ENCODE data around the gene ZBTB17.
"Not testable (repeated sequence)": the region's sequence is repeated elsewhere in the genome, so short reads cannot be mapped to it uniquely, and the experiment has no call there.

Gene ZBTB17

DNA sequence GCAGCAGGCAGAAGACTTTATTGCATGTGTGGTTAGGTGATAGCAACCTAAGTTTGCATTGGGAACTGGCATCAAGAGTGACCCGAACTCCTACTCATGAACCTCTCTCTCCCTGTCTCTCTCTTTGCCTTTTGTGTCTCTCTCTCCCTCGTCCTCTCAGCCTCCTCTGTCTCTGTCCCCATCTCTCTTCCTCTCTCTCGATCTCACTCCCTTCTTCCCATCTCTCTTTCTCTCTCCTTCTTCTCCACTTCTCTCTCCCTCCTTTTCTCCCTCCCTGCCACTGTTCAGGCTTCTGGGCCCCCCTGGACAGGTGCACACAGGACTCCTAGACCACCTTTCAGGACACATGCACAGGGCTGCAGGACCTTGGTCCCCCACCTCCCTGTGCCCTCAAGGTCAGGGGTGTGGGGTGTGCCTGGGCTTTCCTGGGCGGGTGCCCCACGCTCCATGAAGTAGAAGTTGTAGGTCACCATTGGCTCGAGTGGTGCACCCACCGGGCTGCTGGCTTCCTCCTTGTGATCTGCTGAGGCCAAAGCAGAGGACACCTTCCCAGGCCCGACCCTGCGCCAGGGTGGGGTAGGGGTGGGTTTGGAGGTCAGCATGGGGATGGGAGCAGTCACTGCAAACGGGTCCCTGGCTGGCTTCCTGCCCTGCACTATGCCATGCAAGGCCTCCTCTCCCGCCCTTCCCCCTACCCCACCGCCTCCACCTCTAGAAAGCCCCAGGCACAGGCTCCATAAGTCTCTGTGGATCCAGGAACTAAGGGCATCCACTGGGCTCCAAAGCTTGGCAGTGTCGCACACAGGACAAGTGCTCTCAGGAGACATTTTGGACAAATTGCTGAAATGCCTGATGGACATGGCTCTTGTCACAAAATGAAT lies 13.2 kb upstream of the ZBTB17 start:
- no peak for DNase-seq (ENCODE audit: low spot score)

DNA sequence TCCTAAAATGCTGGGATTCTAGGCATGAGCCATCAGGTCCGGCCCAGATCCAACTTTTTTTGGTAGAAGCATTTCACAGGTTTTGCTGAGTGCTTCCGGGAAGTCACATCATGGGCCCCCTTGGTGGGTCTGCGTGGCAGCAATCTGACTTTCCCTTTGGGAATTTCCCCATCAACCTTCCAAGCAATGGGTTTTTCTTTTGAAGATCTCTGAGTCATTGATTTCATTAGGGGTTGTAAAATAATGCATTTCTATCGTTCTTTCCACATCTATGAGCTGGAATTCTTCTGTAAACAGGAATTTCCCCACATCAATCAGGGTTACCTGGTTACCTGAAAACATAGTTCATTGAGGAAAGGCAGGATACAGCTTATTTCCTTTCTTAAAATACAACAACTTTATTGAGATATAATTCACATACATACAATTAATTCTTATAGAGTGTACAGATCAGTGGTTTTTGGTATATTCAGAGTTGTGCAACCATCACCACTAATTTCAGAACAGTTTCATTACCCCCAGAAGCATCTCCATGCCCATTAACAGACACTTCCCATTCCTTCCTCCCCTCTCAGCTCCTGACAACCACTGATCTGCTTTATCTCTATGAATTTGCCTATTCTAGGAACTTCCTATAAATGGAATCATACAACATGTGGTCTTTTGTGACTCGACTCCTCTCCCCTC lies 9.9 kb upstream of the ZBTB17 start:
- peak; percentile 34 for DNase-seq (ENCODE audit: low spot score)

DNA sequence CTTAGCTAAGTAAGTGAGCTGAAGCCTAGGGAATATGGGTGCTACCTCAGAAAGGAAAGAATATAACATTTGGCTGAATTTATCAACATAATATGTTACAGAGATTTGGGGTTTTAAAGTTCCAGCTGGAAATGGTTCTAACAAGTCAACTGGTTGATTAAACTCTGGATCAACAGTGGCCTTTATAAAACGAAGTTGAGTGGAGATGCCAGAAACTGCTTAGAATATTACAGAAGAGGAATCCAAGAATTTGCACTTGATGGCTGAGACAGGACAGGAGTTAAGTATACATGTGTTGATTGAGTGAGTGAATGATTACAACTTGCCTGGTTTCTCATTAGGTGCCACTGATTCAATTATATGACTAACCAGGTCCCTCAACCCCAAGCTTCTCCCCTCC lies 7.4 kb upstream of the ZBTB17 start:
- no peak for DNase-seq (ENCODE audit: low spot score)

DNA sequence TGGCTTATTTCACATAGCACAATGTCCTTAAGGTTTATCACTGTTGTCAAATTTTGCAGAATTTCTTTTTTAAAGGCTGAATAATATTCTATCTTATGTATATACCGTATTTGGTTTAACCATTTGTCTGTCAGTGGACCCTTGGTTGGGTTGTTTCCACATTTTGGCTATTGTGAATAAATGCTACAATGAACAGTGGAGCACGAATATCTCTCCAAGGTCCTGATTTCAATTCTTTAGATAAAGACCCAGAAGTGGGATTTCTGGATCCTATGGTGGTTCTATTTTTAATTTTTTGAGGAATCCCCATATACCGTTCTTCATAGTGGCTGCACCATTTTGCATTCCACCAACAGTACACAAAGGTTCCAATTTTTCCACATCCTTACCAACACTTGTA lies 5.8 kb upstream of the ZBTB17 start:
- no peak for DNase-seq (ENCODE audit: low spot score)

DNA sequence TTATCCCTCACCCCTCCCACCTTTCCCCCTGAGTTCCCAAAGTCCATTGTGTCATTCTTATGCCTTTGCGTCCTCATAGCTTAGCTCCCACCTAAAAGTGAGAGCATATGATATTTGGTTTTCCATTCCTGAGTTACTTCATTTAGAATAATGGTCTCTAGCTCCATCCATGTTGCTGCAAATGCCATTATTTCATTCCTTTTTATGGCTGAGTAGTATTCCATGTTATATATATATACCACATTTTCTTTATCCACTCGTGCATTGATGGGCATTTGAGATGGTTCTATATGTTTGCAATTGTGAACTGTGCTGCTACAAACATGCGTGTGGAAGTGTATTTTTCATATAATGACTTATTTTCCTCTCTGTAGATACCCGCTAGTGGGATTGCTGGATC lies 2.0 kb upstream of the ZBTB17 start:
- not testable (repeated sequence) for DNase-seq (ENCODE audit: low spot score)

DNA sequence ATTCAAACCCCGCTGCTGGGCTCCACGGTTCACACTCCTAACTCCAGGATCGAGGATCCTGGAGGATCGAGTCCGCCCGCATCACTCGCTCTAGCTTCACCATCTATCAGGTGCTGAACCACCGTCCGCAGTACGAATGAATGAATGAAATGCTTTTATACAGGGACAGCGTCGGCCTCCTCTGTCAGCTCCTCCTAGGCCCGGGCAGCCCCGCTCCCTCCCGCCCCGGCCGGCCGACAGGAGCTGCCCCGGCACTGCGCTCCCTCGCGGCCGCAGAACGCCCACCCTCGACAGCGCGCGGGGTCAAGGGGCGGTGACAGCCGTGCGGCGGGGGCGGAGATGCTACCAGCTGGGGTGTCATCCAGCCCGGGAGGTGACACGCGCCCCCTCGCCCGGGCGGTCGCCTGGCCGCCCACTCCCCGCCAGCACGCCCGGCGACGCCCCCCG lies 520 bp downstream of the ZBTB17 start:
- peak; percentile 73 for DNase-seq (ENCODE audit: low spot score)

DNA sequence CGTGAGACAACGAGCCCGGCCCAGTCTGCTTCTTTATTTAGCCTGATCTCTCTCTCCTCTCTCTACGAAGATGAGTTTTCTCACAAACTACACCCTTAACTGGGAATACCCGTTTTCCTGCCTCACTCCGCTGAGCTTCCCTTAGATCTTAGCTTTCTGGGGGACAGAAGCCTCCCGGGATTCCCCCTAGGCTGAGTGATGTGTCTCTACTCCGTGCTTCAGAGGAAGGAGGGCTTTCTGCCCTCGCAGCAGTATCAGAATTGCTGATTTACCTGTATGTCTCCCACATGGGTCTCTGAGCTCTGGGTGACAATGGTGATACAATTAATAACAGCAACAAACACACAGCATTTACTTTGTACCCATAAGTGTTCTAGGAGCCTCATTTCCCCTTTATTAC lies 1.0 kb downstream of the ZBTB17 start:
- DNase-seq (ENCODE audit: low spot score): no peak

DNA sequence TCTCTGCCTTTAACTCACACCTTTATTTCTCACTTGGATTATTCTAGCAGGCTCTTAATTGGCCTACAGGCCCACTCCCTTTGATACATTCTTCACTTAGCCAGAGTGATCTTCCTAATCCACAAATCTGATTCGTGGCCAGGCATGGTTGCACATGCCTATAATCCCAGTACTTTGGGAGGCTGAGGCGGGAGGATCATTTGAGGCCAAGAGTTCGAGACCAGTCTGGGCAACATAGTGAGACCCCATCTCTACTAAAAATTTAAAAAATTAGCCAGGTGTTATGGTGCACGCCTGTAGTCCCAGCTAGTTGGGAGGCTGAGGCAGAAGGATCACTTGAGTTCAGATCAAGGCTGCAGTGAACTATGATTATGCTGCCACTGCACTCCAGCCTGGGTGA lies 2.1 kb downstream of the ZBTB17 start:
- DNase-seq (ENCODE audit: low spot score): no peak

DNA sequence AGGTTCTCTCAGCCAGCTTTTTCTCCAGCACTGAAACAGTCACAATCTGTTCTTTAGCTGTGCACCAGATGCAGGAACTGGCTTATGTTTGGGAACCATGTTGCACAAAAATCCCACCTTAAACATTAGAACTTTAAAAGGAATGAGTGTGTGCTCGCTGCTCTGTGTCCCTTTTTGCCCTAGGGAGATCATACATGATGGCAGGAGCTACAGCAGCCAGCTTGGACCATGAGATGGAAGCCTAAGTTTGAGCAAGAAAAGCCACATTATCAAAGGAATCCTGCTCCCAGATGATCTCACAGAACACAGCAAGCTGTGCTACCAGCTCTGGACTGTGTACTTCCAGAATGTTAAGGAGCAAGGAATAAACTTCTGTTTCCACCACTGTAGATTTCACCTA lies 3.5 kb downstream of the ZBTB17 start:
- no peak for DNase-seq (ENCODE audit: low spot score)

DNA sequence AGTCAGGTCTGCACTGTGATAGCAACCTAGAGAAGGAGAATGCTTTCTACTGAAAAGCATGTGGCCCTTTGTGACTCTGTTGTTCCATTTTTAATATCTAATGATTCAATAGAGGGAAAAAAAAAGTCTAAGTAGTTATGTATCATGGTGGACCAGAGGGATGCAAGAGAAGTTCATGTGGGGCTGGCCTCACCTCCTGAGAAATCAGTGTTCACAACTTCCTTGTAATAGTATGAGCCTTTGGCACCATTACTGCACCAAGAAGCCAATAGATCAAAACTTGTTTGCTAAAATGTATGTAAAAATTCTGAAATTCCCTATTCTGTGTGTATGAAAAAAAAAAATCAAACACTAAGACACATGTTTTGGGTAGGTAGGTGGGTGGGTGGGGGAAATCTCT lies 5.0 kb downstream of the ZBTB17 start:
- DNase-seq (ENCODE audit: low spot score): no peak

DNA sequence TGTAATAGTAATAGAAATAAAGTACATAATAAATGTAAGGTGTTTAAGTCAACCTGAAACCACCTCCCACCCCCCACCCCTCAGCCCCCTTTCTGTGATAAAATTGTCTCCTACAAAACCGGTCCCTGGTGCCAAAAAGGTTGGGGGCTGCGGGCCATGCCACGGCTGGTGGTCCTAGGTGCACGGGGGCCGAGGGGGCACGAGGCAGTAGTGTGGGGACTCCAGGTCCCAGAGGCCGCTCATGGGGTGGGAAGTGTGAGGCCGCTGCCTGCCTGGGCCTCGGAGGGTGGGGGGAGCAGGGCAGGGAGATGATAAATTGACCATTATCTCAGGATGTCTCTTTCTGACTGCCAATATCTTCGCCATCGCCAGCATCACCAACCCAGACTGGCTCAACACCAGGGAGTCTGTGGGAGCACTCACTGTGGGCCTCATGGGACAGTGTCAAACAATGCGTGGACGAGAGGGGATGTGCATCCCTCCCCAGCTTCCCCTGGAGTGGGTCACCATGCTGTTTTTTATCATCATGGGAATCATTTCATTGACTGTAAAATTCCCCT lies 6.5 kb downstream of the ZBTB17 start:
- no peak for DNase-seq (ENCODE audit: low spot score)

DNA sequence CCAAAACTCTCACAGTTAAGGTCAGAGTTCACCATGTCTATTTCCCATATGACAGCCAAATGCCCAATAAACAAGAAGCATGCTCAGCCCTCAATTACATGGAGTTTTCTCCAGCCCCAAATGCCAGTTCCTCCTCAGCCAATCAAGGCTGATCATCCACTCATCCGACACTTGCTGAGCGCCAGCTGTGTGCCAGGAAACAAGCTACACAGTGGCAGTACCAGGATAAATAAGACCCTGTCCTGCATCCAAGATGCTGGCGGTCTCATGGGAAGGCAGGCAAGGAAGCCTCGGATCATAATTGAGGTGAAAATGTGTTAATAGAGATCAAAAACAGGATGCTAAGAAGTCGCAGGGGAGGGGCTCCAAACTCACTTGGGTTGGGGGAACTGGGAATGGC lies 7.7 kb downstream of the ZBTB17 start:
- DNase-seq (ENCODE audit: low spot score): no peak

DNA sequence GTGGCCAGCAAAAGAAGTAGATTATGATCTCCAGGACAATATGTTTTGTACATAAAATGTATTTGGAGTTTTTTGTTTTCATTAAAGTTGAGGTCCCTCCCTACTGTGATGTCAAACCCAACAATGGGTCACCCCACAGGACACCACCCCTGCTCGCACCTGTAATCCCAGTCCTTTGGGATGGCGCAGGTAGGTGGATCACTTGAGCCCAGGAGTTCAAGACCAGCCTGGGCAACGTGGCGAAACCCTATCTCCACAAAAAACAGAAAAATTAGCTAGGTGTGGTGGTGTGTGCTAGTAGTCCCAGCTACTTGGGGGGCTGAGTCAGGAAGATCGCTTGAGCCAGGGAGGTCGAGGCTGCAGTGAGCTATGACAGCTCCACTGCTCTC lies 9.0 kb downstream of the ZBTB17 start:
- DNase-seq (ENCODE audit: low spot score): no peak

DNA sequence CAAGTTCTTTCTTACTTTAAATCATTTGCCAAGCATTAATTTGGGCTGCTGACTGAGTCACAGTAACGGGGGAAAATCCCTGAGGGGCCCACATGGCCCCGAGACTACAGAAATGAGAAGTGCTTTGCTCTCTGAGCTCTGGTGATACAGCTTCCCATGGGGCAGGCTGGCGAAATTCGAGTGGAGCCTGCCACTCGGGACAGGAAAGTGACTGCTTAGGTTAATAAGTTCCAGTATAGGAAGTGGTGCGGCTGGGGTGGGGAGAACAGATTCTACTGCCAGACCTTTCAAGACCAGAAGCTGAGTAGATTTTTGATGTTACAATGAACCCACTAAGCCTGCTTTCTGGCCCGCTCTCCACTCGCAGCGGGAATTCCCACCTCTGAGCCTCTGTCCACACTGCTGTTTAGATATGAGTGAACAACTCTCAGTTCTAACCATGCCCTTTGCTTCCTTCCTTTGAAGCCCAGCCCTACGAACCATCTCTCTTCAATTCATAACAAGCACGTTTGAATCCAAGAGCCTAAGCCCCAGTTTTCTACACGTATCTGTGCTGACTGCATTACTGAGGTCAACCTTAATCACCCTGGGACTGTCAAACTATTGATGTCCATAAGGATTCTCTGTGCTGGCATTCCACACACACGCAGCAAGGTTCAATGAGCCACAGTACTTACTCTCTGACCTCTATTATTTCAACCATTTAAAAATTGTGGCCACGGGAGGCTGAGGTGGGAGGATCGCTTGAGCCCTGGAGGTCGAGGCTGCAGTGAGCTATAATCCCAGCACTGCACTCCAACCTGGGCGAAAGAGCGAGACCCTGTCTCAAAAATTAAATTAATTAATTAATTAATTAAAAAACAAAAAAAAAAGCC lies 9.6 kb downstream of the ZBTB17 start:
- DNase-seq (ENCODE audit: low spot score): no peak

DNA sequence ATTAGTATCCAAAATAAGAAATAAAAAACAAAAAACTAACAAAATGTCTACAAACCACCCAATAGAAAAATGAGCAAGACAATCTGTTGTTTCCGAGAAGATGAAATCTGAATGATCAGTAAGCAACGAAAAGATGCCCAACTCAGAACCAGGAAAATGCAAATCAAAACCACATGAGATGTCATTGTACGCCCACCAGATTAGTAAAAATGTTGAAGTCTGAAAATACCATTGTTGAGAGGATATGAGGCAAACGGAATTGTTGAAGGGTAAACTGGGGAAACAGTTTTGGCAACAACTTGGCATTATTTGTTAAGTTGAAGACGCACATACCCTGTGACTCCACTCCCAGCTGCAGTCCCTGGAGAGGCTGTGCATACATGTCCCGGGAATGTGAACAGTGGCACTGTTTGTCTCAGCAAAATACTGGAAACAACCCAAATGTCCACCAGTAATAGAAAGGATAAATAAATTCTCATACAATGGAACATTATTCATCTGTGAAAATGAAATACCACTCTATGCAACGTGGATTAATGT lies 10.6 kb downstream of the ZBTB17 start:
- DNase-seq (ENCODE audit: low spot score): no peak

DNA sequence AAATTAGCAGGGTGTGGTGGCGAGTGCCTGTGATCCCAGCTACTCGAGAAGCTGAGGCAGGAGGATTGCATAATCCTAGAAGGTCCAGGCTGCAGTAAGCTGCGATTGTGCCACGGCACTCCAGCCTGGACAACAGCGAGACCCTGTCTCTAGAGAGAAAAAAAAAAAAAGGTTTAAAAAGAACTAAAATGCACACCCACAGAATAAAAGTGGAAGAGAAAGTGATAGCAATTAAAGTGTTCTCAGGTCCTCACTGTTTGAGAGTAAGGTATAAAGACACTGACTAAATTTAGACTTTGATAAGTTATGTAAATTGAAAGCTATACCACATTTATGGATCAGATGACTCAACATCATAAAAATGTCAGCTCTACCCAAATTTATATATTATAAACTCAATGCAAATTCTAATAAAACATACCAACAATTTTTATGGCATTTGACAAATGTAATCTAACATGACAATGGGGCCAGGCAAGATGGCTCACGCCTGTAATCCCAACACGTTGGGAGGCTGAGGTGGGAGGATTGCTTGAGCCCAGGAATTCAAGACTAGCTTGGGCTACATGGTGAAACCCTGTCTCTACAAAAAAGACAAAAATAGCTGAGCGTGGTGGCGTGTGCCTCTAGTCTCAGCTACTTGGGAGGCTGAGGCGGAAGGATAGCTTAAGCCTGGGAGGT lies 11.8 kb downstream of the ZBTB17 start:
- no peak for DNase-seq (ENCODE audit: low spot score)

DNA sequence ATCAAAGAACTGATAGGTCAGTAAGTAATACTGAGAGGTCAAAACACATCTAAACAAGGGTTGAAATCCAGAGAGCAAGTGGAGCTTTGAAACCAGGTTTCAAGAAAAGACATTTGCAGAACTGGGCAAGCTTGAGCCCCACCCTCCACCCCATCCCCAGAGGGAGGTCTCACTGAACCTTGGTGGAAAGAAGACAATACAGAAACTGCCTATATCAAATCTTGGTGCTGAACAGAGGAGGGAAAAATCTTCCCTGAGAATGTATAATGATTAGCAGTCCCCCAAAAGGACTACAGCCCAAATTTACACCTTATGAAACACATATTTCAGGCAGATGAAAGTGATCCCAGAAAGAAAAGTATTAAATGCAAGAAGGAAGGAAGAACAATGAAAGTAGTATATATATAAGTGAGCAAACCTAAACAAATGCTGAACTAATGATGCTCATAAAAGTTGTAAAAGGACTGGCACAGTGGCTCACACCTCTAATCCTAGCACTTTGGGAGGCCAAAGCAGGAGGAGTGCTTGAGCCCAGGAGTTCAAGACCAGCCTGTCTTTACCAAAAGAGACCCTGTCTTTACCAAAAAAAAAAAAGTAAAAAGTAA lies 12.4 kb downstream of the ZBTB17 start:
- DNase-seq (ENCODE audit: low spot score): no peak

DNA sequence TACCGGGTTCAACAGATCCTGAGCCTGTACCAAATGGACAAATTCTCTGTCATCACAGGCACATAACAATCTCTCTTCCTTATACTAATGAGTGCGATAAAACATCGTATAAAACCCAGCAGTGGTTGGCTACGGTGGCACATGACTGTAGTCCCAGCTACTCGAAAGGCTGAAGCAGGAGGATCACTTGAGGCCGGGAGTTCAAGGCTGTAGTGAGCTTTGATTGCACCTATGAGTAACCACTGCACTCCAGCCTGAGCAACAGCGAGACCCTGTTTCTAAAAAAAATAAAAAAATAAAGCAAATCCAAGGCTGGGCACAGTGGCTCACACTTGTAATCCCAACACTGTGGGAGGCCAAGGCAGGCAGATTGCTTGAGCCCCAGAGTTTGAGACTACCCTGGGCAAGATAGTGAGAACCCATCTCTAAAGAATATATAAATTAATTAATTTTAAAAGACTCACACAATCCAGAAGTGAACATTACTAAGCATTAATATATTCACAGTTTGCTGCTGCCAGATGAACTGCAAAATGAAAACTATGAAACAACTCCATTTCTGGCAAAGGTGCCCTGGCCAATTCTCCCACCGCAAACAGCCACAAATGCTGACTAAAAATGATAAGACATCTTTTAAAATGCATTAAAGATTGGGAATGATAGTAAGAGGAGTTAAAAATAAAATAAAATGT lies 13.1 kb downstream of the ZBTB17 start:
- DNase-seq (ENCODE audit: low spot score): no peak

DNA sequence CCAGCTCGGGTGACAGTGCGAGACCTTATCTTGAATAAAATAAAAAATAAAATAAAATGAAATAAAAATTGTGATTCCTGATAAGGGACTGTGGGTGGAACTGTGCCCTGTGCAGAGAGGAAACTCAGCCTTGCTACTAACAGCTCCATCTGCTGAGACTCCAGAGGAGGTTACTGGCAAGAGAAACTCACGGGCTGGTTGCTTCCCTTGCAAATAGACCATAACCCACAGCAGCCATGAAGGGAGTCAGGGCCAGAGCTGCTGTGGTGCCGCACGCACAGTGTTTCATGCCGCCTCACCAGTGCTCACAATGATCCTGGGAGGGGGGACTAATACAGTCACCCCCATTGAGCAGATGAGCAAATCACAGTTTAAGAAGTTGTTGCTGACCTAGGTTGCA lies 13.7 kb downstream of the ZBTB17 start:
- DNase-seq (ENCODE audit: low spot score): no peak

DNA sequence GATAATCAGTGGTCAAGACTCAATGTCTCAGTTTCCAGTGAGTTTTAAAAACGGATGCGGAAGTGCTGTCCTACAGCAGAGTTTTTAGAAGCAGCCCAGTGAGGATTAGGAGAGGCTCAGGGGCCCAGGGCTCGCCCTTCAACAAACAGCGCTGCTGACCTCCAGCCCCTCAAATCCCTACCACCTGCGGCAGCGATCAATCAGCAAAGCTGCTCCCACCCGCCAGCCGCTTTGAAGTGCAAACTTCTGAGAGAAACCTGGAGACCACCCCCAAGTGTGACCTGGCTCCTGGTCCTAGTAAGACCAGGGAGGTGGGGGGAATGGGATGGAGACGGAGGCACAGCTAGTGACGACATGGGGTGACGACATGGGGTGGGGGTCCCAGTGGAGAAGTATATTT lies 14.4 kb downstream of the ZBTB17 start:
- DNase-seq (ENCODE audit: low spot score): no peak
